ENCODE measurements around the gene PRELP. TPM values are rescaled to one million over a fixed set of nuclear protein-coding genes. Genes with fewer than 3 reads are reported as not detected.
"Not testable (repeated sequence)": the region's sequence is repeated elsewhere in the genome, so short reads cannot be mapped to it uniquely, and the experiment has no call there.

Gene PRELP
- total RNA-seq, 1 experiment from 2014 or later: not detected

GRCh38 chr1:203517426-203518110 lies 42.0 kb downstream of the PRELP start:
- Histone ChIP-seq H3F3A (ENCODE audit: low read length, unreplicated experiment) (peaks cover 16% of the 10 kb centered on the region), H2AFZ (ENCODE audit: low read length) (no peak overlapping the region), H3K4me2 (ENCODE audit: low read length) (no peak overlapping the region), H3K27me3 (ENCODE audit: low read length) (no peaks in the 10 kb centered on the region), H3K79me2 (ENCODE audit: low read length) (no peaks in the 10 kb centered on the region), H3K9me3 (ENCODE audit: low read length) (no peaks in the 10 kb centered on the region), H3K9ac (ENCODE audit: low read length) (no peak overlapping the region), H3K36me3 (ENCODE audit: low read depth, low read length) (no peaks in the 10 kb centered on the region), H3K4me1 (ENCODE audit: insufficient read depth, low read length) (peaks cover 43% of the 10 kb centered on the region), H3K27ac (ENCODE audit: low read length) (no peak overlapping the region), H4K20me1 (ENCODE audit: low read length) (no peaks in the 10 kb centered on the region), H3K4me3 (ENCODE audit: low read length) (no peak overlapping the region), H3K9me2 (replicated peaks; ENCODE audit: low read length) (no peaks in the 10 kb centered on the region)
- ChIA-PET POLR2A (ENCODE audit: unreplicated experiment) (interaction anchor here (0.5 kb wide), 1 partner anchor 72 kb away, joined by 3 read pairs; no protein-coding TSS in a partner anchor), CTCF (no interaction called here)
- intact Hi-C loops (cut with micrococcal nuclease): no loop called here
- BruUV-seq (replicated peaks): no TSS peak
- no peak for ATAC-seq
- TF ChIP-seq EZH2 (IDR thresholded peaks at IDR 0.05; ENCODE audit: low read length, unreplicated experiment) (no peak), EZH2phosphoT487 (IDR thresholded peaks at IDR 0.05; ENCODE audit: borderline replicate concordance, low read length) (no peak), CTCF (conservative IDR thresholded peaks at IDR 0.05; ENCODE audit: low read depth, low read length) (no peak)
- DNase-seq: no peak

GRCh38 chr1:203518139-203518538 lies 42.5 kb downstream of the PRELP start:
- DNase-seq; H3K4me3 ChIP-seq (ENCODE audit: low read length); H3K27me3 ChIP-seq (ENCODE audit: low read length); H3K9me3 ChIP-seq (ENCODE audit: low read length); H3K9ac ChIP-seq (ENCODE audit: low read length); H3K36me3 ChIP-seq (ENCODE audit: low read depth, low read length); CTCF ChIA-PET; POLR2A ChIA-PET (ENCODE audit: unreplicated experiment); H3K27ac ChIP-seq (ENCODE audit: low read length); H4K20me1 ChIP-seq (ENCODE audit: low read length); intact Hi-C loops (cut with micrococcal nuclease); BruUV-seq (replicated peaks); H3K79me2 ChIP-seq (ENCODE audit: low read length); ATAC-seq; H2AFZ ChIP-seq (ENCODE audit: low read length); H3K9me2 ChIP-seq (replicated peaks; ENCODE audit: low read length); H3K4me2 ChIP-seq (ENCODE audit: low read length): not testable (repeated sequence)
- Histone ChIP-seq H3K4me1 (ENCODE audit: insufficient read depth, low read length) (peaks cover 38% of the 10 kb centered on the region), H3F3A (ENCODE audit: low read length, unreplicated experiment) (peaks cover 14% of the 10 kb centered on the region)

DNA sequence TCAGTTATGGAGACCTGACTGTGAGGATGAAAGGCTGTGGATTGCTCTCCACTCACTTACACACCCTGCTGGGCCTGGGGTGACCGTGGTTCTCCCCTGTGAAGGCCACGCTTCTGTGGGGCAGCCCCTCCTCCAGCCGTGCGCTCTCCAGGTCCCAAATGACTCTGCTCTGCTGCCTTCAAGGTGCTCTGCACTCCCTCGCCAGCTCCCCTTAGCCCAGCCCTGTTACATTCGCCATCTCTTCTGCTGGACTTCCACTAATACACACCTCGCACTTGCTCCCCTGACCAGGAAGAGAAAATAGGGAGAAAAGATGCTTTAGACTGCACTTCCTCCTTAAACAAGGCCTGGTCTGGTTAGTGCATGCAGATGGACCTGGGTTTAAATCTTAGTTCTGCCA lies 42.9 kb downstream of the PRELP start:
- H3K27me3 ChIP-seq (ENCODE audit: low read length): no peaks in the 10 kb centered on the region
- H4K20me1 ChIP-seq (ENCODE audit: low read length): no peaks in the 10 kb centered on the region
- H3K4me1 ChIP-seq (ENCODE audit: insufficient read depth, low read length): peaks cover 34% of the 10 kb centered on the region
- H3K9ac ChIP-seq (ENCODE audit: low read length): no peak overlapping the region
- H3K36me3 ChIP-seq (ENCODE audit: low read depth, low read length): no peaks in the 10 kb centered on the region
- no peak overlapping the region for H2AFZ ChIP-seq (ENCODE audit: low read length)
- no peak for TF ChIP-seq CTCF (conservative IDR thresholded peaks at IDR 0.05; ENCODE audit: low read depth, low read length)
- no peak for TF ChIP-seq EZH2 (IDR thresholded peaks at IDR 0.05; ENCODE audit: low read length, unreplicated experiment)
- no peak for TF ChIP-seq EZH2phosphoT487 (IDR thresholded peaks at IDR 0.05; ENCODE audit: borderline replicate concordance, low read length)
- H3K27ac ChIP-seq (ENCODE audit: low read length): no peak overlapping the region
- no peak for ATAC-seq
- H3K79me2 ChIP-seq (ENCODE audit: low read length): no peaks in the 10 kb centered on the region
- H3K4me3 ChIP-seq (ENCODE audit: low read length): no peak overlapping the region
- CTCF ChIA-PET: no interaction called here
- no TSS peak for BruUV-seq (replicated peaks)
- H3K9me2 ChIP-seq (replicated peaks; ENCODE audit: low read length): no peaks in the 10 kb centered on the region
- H3K9me3 ChIP-seq (ENCODE audit: low read length): no peaks in the 10 kb centered on the region
- H3K4me2 ChIP-seq (ENCODE audit: low read length): no peak overlapping the region
- POLR2A ChIA-PET (ENCODE audit: unreplicated experiment): no interaction called here
- H3F3A ChIP-seq (ENCODE audit: low read length, unreplicated experiment): peaks cover 10% of the 10 kb centered on the region
- intact Hi-C loops (cut with micrococcal nuclease): no loop called here
- no peak for DNase-seq
